GM21786 (cell line): ENCODE results near the gene CDK5RAP2.

Experiments
- ATAC-seq: cut with Tn5 transposase; IDR thresholded peaks from one replicate; pipeline ENCODE4 v1.9.1; 2021; ENCODE audit not compliant: unreplicated experiment

CDK5RAP2 gene

DNA sequence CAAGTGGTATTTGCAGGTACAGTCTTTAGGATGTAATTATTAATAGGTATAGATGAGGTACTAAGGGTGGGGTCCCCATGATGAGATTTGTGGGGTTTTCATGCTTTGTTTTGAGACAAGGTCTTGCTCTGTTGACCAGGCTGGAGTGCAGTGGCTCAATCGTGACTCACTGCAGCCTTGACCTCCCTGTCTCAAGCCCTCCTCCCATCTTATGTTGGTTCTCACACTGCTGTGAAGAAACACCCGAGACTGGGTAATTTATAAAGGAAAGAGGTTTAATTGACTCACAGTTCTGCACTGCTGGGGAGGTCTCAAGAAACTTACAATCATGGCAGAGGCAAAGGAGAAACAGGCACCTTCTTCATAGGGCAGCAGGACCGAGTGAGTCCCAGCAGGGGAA, 217.5 kb downstream of the CDK5RAP2 start:
- ATAC-seq = no peak

DNA sequence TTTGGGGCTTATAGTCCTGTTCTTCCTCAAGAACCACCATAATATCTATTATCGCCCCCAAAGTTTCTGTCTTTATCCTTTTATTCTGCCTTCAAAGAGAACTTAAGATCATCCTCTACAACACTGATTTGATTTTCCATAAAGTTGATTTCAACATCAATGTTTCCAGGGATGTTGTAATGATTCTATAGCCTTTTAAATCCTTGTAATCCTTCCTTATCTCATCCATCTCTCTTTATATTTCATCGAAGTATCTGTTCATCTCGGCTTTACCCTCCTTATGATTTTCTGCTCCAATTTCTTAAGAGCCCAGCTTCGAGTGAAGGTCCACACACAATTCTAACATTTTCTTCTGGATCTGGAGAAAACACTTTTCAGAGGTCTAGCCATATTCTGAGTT, 218.4 kb downstream of the CDK5RAP2 start:
- ATAC-seq = no peak

DNA sequence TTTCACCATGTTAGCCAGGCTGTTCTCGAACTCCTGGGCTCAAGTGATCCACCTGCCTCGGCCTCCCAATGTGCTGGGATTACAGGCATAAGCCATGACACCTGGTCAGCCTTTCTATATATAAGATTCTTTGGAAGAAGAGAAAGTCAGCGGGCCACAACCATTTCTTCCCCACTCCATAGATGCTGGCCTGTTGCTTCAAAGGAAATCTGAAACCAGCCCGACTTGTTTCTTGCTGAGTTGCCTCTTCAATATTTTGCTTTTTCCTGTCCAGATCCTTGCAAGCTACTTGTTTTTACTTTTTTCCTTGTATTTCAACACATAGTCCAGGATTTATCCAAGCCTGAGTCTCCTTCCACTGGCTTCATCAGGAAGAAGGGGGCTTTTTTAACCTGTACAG, 219.5 kb downstream of the CDK5RAP2 start:
- ATAC-seq = no peak

DNA sequence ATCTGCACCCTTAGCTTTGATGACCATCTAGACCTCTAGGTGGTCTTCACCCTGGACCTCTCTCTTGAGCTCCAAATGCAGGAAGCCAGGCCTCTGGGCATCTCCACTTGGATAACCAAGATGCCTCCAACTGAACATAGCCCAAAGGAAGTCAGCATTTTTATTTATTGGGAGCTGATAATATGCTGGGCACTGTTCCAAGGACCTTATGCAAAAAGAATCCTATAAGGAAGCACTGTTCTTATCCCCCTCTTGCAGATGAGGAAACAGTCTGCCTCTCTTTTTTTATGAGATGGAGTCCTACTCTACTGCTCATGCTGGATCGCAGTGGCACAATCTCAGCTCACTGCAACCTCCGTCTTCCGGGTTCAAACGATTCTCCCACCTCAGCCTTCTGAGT, 219.9 kb downstream of the CDK5RAP2 start:
- no peak for ATAC-seq

DNA sequence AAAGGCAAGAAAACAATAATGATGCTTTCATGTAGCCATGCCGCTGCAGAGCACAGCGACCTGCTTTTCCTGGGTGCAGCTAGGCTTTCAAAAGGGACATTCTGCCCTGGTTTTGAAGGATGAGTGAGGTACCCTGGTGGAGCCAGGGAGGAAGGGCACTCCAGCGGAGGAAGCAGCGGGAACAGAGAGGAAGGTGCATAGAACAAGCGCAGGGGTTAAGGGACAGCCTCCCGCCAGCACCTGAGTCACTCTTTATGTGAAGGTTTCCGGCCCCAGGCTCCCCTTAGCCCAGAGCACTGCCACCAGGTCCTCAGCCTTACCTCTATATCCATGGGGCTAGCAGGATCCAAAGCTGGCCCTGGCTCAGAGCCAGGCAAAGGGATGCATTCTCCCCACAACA, 221.1 kb downstream of the CDK5RAP2 start:
- ATAC-seq = no peak

DNA sequence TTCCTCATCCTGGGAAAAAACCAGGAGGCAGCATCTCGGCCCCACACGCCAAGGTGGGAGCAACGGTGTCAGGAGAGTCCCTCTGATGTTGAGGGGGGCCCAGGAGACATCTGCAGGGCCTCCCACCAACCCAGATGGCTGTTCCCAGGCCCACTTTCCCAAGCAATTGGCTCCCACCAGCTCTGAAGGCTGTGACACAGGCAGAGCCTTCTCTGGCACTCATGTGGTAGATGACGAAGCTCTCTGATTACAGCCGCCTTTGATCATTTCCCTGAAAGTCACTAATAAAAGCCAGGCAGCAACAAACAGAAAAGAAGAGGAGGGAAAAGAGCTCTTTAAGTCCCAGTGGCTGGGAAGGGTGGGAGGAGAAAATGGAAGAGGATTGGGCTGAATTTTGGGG, 226.5 kb downstream of the CDK5RAP2 start:
- ATAC-seq = no peak

DNA sequence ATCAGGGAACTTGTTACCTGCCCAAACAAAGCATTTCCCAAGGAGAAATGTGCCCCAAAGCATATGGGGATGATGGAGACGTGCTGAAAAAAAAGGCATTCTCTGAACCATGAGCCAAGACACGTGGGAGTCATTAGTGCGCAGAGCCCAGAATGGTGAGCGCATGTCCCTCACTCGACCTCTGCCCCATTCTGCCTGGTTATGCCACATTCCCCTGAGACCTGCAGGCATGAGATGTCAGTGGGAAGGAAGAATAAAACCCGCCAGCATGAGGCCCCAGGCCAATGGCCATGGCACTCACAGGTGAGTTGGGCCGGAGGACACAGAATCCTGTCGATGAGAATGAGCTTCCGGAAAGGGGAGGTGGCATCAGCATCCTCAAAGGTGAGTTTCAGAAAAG, 228.9 kb downstream of the CDK5RAP2 start:
- no peak for ATAC-seq

DNA sequence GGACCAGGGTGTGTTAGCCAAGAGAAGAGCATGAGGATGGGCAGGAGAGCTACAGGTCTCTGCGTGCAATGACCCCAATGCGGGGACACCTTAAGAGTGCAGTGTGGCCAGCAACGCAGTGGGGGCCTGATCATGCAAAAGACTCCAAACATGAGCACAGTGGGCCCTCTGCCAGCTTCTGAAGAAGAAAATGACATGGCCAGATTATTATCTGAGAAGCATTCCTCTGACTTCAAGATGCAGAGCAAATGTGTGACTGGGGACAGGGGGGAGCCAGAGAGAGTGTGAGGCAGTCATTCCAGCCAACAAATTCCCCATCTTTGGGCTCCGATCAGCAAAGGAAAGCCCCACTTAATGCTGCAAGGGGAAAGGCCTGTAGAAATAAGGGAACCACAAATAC, 229.4 kb downstream of the CDK5RAP2 start:
- ATAC-seq = no peak

DNA sequence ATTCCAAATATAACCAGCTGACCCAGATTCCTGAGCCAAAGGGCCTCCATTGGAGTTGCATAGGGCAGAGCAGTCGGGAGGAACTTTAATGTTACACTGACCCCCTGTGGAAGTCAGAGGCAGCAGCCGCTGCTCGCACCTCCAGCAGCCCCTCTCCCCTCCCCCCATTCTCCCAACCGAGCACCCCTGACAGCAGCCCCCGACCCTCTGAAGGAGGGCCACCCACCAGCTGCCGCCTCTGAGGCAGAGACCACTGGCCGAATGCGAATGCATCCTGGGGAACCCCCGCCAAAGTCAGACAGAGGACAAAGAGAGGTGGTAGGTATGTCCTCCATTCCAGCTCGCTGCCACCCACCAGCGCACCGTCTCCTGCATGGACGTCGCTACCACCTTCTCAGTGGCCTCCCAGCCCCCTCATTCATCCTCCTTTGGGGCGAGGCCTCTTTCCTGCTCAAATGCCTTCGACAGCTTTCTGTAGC, 231.0 kb downstream of the CDK5RAP2 start:
- ATAC-seq = no peak

DNA sequence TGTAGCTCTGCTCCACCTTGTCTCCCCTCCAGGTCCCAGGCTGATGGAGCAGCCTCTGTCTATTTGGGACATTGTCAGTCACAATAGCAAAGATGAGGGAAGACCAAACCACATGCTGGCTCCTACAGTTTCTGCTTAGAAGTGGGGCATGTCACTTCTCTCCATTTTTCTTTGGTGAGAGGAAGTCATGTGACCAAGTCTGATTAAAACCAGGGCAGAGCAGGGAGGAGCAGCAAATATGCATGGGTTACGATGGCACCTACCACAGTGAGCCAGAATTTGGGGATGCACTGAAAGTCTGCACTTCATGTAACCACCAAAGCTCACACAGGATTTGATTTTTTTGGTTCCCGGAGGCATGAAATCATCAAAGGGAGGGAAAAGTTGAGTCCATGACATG, 234.6 kb downstream of the CDK5RAP2 start:
- ATAC-seq = no peak

DNA sequence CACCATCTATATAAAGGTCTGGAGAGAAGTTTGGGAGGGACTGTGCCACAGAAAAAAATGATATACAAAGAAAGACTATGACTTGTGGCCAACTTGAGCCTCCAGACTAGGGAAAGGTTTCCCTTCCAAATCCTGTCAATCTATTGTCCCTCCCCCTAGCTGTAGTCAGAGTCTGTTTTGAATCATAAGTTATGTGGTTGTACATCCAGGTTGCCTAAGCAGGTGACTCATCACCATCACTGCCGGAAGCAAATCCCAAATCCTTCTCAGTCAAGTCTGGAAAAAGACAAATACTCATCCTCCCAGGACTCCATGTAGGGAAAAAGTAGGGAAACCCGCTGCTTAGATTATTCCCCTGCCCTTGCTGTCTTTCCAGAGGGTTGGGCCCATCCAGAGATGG, 235.7 kb downstream of the CDK5RAP2 start:
- ATAC-seq = no peak

DNA sequence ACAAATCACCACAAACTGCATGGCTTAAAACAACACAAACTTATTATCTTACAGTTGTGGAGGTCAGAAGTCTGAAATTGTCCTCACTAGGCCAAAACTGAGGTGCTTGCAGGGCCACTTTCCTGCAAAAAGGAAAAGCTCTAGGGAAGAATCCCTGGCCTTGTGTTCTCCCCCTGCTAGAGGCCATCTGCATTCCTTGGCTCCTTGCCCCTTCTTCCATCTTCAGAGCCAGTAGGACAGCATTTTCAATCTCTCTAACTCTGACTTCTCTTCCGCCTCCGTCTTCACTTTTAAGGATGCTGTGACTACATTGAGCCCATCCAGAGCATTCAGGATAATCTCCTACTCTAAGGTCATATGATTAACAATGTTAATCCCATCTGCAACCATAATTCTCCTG, 236.6 kb downstream of the CDK5RAP2 start:
- ATAC-seq = no peak
